DND-41 (cell line): ENCODE measurements around the gene FAM217B.

Experiments
- ATAC-seq: fragments of 200-7000 bp; cut with Tn5 transposase; 3 replicates; pipeline ENCODE4 v1.9.1; 2021; ENCODE audit warnings: low read depth; ENCODE audit not compliant: insufficient read depth
- DNase-seq: peaks from one replicate; pipeline ENCODE4 v3.0.0-alpha.2; 2020
- H2AFZ ChIP-seq: 2 replicates; pipeline ENCODE4 v1.6.0; 2012; ENCODE audit warnings: low read depth, low read length
- H3K27ac ChIP-seq: 2 replicates; pipeline ENCODE4 v1.5.1; 2012; ENCODE audit warnings: low read length, inconsistent platforms
- H3K27me3 ChIP-seq: fragments of 200-600 bp; sonication (generic); 2 replicates; pipeline ENCODE4 v1.6.0; 2012; ENCODE audit warnings: low read length, mild to moderate bottlenecking, inconsistent platforms; ENCODE audit not compliant: insufficient read depth, poor library complexity
- H3K36me3 ChIP-seq: 2 replicates; pipeline ENCODE4 v1.5.1; 2012; ENCODE audit warnings: low read length, inconsistent platforms; ENCODE audit not compliant: insufficient read depth
- H3K4me1 ChIP-seq: 2 replicates; pipeline ENCODE4 v1.5.1; 2012; ENCODE audit warnings: mild to moderate bottlenecking, low read length; ENCODE audit not compliant: insufficient read depth
- H3K4me2 ChIP-seq: 2 replicates; pipeline ENCODE4 v1.6.0; 2012; ENCODE audit warnings: mild to moderate bottlenecking, moderate library complexity, low read length, inconsistent platforms; ENCODE audit not compliant: insufficient read depth
- H3K4me3 ChIP-seq, 2 experiments: fragments of 200-600 bp in 1 of 2; shearing (Covaris generic) in 1 of 2; 2 replicates each; pipeline ENCODE4 v1.5.1; 2012 to 2016; ENCODE audit warnings: inconsistent platforms in 2 of 2, low read length in 2 of 2, mild to moderate bottlenecking in 2 of 2, low read depth in 1 of 2, moderate library complexity in 1 of 2
- H3K79me2 ChIP-seq: 2 replicates; pipeline ENCODE4 v1.6.0; 2012; ENCODE audit warnings: low read length, inconsistent platforms; ENCODE audit not compliant: insufficient read depth
- H3K9ac ChIP-seq: 2 replicates; pipeline ENCODE4 v1.6.0; 2012; ENCODE audit warnings: low read depth, mild to moderate bottlenecking, inconsistent platforms, low read length, moderate library complexity
- H3K9me3 ChIP-seq: 2 replicates; pipeline ENCODE4 v1.5.1; 2012; ENCODE audit warnings: low read length, moderate library complexity, mild to moderate bottlenecking, inconsistent platforms; ENCODE audit not compliant: insufficient read depth, severe bottlenecking
- H4K20me1 ChIP-seq: 2 replicates; pipeline ENCODE4 v1.6.0; 2012; ENCODE audit warnings: low read length; ENCODE audit not compliant: insufficient read depth
- EZH2 ChIP-seq: IDR thresholded peaks from 3 replicates; pipeline ENCODE4 v1.6.1; 2012; ENCODE audit warnings: borderline replicate concordance, low read depth, mild to moderate bottlenecking, moderate library complexity, low read length, inconsistent platforms; ENCODE audit not compliant: severe bottlenecking
- TF ChIP-seq, protein P1 (sequence below): IDR thresholded peaks from 2 replicates; pipeline ENCODE4 v1.5.1; 2012; ENCODE audit warnings: borderline replicate concordance, low read length, moderate library complexity, mild to moderate bottlenecking; ENCODE audit not compliant: poor library complexity, severe bottlenecking; ENCODE audit errors: extremely low read depth

Gene FAM217B

DNA sequence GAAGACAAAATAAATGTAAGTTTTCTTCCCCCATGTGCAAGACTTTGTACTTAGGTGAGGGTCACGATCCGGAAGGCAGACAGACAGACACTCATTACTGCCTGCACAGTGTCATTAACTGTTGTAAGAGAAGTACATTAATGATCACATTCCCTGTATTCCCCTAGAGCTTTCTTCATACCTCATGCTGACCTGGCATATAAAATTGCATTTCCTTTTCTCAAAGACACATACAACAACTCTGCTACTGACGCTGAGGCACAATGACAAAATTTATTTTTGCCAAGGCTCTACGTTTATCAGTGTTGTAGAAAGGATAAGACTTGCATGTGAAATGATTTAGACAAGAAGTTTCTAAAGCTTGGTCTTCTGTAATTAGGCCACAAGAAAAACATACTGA, 3.8 kb upstream of the FAM217B start:
- H2AFZ ChIP-seq, result no peak overlapping the region
- no peaks in the 10 kb centered on the region for H4K20me1 ChIP-seq
- H3K27me3 ChIP-seq, result no peaks in the 10 kb centered on the region
- H3K9ac ChIP-seq, result no peak overlapping the region
- no peak overlapping the region for H3K4me2 ChIP-seq
- H3K4me3 ChIP-seq, result no peak overlapping the region
- H3K79me2 ChIP-seq, result peaks cover 14% of the 10 kb centered on the region
- DNase-seq (no peak), ATAC-seq (no peak)
- H3K36me3 ChIP-seq, result no peaks in the 10 kb centered on the region
- no peaks in the 10 kb centered on the region for H3K9me3 ChIP-seq
- peaks cover 16% of the 10 kb centered on the region for H3K4me1 ChIP-seq
- no peak overlapping the region for H3K27ac ChIP-seq
- no peak for TF ChIP-seq EZH2
- TF ChIP-seq, protein P1, sequence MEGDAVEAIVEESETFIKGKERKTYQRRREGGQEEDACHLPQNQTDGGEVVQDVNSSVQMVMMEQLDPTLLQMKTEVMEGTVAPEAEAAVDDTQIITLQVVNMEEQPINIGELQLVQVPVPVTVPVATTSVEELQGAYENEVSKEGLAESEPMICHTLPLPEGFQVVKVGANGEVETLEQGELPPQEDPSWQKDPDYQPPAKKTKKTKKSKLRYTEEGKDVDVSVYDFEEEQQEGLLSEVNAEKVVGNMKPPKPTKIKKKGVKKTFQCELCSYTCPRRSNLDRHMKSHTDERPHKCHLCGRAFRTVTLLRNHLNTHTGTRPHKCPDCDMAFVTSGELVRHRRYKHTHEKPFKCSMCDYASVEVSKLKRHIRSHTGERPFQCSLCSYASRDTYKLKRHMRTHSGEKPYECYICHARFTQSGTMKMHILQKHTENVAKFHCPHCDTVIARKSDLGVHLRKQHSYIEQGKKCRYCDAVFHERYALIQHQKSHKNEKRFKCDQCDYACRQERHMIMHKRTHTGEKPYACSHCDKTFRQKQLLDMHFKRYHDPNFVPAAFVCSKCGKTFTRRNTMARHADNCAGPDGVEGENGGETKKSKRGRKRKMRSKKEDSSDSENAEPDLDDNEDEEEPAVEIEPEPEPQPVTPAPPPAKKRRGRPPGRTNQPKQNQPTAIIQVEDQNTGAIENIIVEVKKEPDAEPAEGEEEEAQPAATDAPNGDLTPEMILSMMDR, result no peak

DNA sequence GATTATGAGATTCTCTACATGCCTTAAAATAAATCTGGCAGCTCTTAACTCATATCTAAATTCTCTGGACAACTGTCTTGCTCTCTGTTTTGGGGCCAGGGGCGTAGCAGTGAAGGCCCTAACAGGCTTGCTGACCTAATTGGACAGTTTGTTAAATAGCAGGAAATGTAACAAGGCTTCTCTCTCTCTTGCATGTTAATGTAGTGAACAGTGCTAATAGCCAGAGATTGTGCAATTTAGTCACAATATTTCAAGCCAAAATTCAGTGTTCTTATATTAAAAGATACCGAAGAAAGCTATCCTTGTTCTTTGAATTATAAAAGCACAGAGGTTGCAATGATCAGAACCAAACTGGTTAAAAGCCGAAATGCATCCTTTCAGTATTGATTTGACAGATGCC, 3.0 kb upstream of the FAM217B start:
- H3K9me3 ChIP-seq, result no peaks in the 10 kb centered on the region
- H2AFZ ChIP-seq, result no peak overlapping the region
- H3K4me2 ChIP-seq, result no peak overlapping the region
- H3K4me1 ChIP-seq, result peaks cover 23% of the 10 kb centered on the region
- no peaks in the 10 kb centered on the region for H4K20me1 ChIP-seq
- H3K27me3 ChIP-seq, result no peaks in the 10 kb centered on the region
- peaks cover 1% of the 10 kb centered on the region; the same call in 1 of the 2 replicates for H3K36me3 ChIP-seq
- peaks cover 19% of the 10 kb centered on the region for H3K79me2 ChIP-seq
- ATAC-seq, result no peak
- H3K27ac ChIP-seq, result no peak overlapping the region
- DNase-seq, result no peak
- H3K9ac ChIP-seq, result no peak overlapping the region
- H3K4me3 ChIP-seq, result no peak overlapping the region
- TF ChIP-seq, protein P1, result no peak
- TF ChIP-seq EZH2, result no peak

DNA sequence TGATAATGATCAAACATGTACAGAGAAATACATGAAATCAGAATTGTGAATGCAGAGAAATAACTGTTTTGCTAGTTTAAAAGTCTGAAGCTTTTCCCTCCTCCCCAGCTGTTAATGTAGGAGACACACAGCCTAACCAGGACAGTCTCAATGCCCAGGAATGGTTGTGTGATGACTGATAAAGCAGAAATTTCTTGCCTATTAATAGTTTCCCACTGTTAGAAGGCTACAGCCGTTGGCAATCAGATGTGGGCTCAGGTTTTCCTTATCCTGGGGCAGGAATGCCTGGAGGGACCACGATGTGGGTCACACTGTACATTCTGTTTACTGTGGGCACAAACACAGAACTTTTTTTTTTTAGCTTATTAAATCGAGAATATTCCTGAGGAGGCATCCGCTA, 2.0 kb upstream of the FAM217B start:
- peaks cover 11% of the 10 kb centered on the region; the same call in 1 of the 2 replicates for H3K36me3 ChIP-seq
- no peak overlapping the region for H3K4me2 ChIP-seq
- H3K27me3 ChIP-seq, result no peaks in the 10 kb centered on the region
- DNase-seq (no peak), ATAC-seq (no peak)
- H2AFZ ChIP-seq, result no peak overlapping the region
- H3K27ac ChIP-seq, result no peak overlapping the region
- H3K9me3 ChIP-seq, result no peaks in the 10 kb centered on the region
- TF ChIP-seq EZH2, result no peak
- TF ChIP-seq, protein P1, result no peak
- H3K4me3 ChIP-seq, result no peak overlapping the region
- H3K79me2 ChIP-seq, result peaks cover 19% of the 10 kb centered on the region
- no peaks in the 10 kb centered on the region for H4K20me1 ChIP-seq
- no peak overlapping the region for H3K9ac ChIP-seq
- peaks cover 25% of the 10 kb centered on the region for H3K4me1 ChIP-seq

DNA sequence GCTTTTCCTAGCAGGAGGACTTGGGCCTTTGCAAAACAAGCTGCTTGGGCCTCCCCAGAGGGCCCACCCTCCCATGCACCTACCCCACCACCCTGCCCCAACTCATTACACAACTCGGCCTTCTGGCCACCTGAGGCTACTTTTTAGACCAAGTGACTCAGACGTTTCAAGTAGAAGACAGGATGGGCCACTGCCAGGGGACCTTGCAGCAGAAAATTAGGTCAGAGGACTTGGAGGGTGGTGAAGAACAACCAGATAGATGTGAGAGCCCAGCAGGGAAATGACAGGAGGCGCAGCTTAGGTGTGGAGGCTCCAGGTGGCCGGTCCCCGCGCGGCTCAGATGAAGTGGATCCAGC, 1.5 kb upstream of the FAM217B start:
- Histone ChIP-seq H3K27ac (no peak overlapping the region), H2AFZ (no peak overlapping the region), H3K27me3 (no peaks in the 10 kb centered on the region), H3K9me3 (no peaks in the 10 kb centered on the region), H3K9ac (0 out of 2 replicates have a peak overlapping the region, but pooled peaks have one; percentile 2), H3K4me3 (no peak overlapping the region), H3K36me3 (peaks cover 16% of the 10 kb centered on the region), H3K79me2 (peaks cover 19% of the 10 kb centered on the region), H3K4me1 (peaks cover 25% of the 10 kb centered on the region), H3K4me2 (peak overlapping the region; percentile 68; the same call in 1 of the 2 replicates), H4K20me1 (no peaks in the 10 kb centered on the region)
- ATAC-seq (no peak), DNase-seq (no peak)
- TF ChIP-seq, protein P1, result no peak
- no peak for TF ChIP-seq EZH2
